Hepatocyte (in vitro differentiated cells): ENCODE results near the gene PRKCI.

Source experiments
- EZH2 ChIP-seq: fragments of 200-600 bp; sonication (generic); IDR thresholded peaks from 2 replicates; pipeline ENCODE4 v1.6.1; 2016; ENCODE audit warnings: antibody characterized with exemption, mild to moderate bottlenecking, borderline replicate concordance
- TF ChIP-seq, protein P1 (sequence below): fragments of 200-600 bp; sonication (generic); IDR thresholded peaks from 2 replicates; pipeline ENCODE4 v1.5.1; 2016; ENCODE audit warnings: antibody characterized with exemption, mild to moderate bottlenecking; ENCODE audit not compliant: poor library complexity

DNA sequence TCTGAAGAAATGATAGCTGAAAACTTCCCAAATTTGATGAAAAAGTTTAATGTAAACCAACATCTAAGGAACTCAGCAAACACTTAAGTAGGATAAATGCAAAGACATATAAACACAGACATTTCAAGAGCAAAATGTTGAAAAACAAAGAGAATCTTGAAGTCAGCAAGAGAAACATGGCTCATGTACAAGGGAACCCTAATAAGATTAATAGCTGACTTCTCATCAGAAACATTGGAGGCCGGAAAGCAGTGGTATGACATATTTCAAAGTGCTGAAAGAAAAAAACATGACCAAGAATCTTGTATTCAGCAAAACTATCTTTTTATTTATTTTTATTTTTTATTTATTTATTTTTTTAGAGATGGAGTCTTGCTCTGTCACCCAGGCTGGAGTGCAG is 10.6 kb upstream of the PRKCI start:
- TF ChIP-seq, protein P1, sequence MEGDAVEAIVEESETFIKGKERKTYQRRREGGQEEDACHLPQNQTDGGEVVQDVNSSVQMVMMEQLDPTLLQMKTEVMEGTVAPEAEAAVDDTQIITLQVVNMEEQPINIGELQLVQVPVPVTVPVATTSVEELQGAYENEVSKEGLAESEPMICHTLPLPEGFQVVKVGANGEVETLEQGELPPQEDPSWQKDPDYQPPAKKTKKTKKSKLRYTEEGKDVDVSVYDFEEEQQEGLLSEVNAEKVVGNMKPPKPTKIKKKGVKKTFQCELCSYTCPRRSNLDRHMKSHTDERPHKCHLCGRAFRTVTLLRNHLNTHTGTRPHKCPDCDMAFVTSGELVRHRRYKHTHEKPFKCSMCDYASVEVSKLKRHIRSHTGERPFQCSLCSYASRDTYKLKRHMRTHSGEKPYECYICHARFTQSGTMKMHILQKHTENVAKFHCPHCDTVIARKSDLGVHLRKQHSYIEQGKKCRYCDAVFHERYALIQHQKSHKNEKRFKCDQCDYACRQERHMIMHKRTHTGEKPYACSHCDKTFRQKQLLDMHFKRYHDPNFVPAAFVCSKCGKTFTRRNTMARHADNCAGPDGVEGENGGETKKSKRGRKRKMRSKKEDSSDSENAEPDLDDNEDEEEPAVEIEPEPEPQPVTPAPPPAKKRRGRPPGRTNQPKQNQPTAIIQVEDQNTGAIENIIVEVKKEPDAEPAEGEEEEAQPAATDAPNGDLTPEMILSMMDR, result no peak
- no peak for TF ChIP-seq EZH2
